Measurements from ENCODE around the gene CCNH. TPM values are rescaled to one million over a fixed set of nuclear protein-coding genes. Genes with fewer than 3 reads are reported as not detected.

Gene CCNH
- total RNA-seq, 1 experiment from 2014 or later, result 38.3 TPM

DNA sequence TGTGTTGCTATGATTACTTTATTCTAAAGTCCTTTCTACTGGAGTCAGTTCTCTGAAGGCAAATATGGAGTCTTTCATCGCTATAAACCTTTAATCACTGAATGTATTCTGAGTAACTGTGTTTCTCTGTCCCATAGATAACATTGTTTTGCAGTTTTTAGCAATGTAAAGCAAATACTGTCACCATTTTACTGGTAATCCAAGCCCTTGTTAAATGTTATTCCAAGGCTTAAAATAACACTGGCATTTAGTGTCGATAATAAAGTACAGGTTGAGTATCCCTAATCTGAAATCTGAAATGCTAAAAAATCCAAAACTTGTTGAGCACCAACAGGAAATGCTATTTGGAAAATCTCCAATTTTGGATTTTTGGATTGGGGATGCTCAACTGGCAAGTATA is 24.6 kb downstream of the CCNH start:
- no peak overlapping the region for H2BK120ac ChIP-seq (ENCODE audit: low read depth, low read length, poor library complexity, severe bottlenecking)
- H4K8ac ChIP-seq (replicated peaks; ENCODE audit: insufficient read length, low read depth, low read length), result no peak overlapping the region
- H2BK15ac ChIP-seq (ENCODE audit: low read depth, low read length), result no peak overlapping the region
- no peak overlapping the region for H3K4ac ChIP-seq (ENCODE audit: low read depth, low read length)
- no peak overlapping the region for H3K23ac ChIP-seq (ENCODE audit: insufficient read length, low read depth, low read length)
- no peak overlapping the region for H4K91ac ChIP-seq (ENCODE audit: insufficient read length, low read depth, low read length)
- H3K4me2 ChIP-seq (ENCODE audit: insufficient read depth, insufficient read length, low read length), result no peak overlapping the region
- H3K27me3 ChIP-seq (ENCODE audit: insufficient read depth, low read length), result no peaks in the 10 kb centered on the region
- no peaks in the 10 kb centered on the region for H3K4me1 Mint-ChIP-seq
- no peaks in the 10 kb centered on the region for H4K20me1 ChIP-seq (ENCODE audit: control insufficient read depth, insufficient read depth, insufficient read length)
- H3K27ac Mint-ChIP-seq, result no peak overlapping the region
- H3K27ac ChIP-seq (ENCODE audit: insufficient read length, low read depth, low read length), result no peak overlapping the region
- no peaks in the 10 kb centered on the region for H3K9me3 Mint-ChIP-seq
- no peaks in the 10 kb centered on the region for H3K79me2 ChIP-seq (ENCODE audit: insufficient read depth, low read length)
- no peak overlapping the region for H3K14ac ChIP-seq (ENCODE audit: insufficient read depth, low read length)
- H3K27me3 Mint-ChIP-seq (ENCODE audit: low read depth), result no peaks in the 10 kb centered on the region
- no peak overlapping the region for H3K56ac ChIP-seq (ENCODE audit: insufficient read length, low read depth, low read length)
- no peak overlapping the region for H3K9ac ChIP-seq (ENCODE audit: extremely low read depth, insufficient read length, low read length)
- no peak overlapping the region for H2BK12ac ChIP-seq (ENCODE audit: insufficient read length, low read depth, low read length)
- H2BK5ac ChIP-seq (ENCODE audit: insufficient read length, low read length), result no peak overlapping the region
- H2AK5ac ChIP-seq (ENCODE audit: insufficient read length, low read length), result no peak overlapping the region
- no peak overlapping the region for H3T11ph ChIP-seq (ENCODE audit: low read length)
- H3K23me2 ChIP-seq (ENCODE audit: insufficient read length, low read depth, low read length, poor library complexity, severe bottlenecking), result no peaks in the 10 kb centered on the region
- H2AFZ ChIP-seq (ENCODE audit: low read length), result no peak overlapping the region
- no CpG with 5 or more reads among the region's 2 CpGs for WGBS (ENCODE audit: extremely low coverage, insufficient read length, low lambda C conversion rate)
- peaks cover 21 to 63% (median 52%) of the 10 kb centered on the region in 3 experiments; a peak in 6 of 7 replicates for H3K36me3 Mint-ChIP-seq (ENCODE audit: insufficient read depth in 1 of 3, low read depth in 3 of 3)
- no peaks in the 10 kb centered on the region for H3K4me1 ChIP-seq (ENCODE audit: insufficient read depth, low read length)
- H3K9me3 ChIP-seq (ENCODE audit: control insufficient read depth, low read depth, low read length), result no peaks in the 10 kb centered on the region
- H3K18ac ChIP-seq (ENCODE audit: insufficient read length, low read depth, low read length), result no peak overlapping the region
- DNase-seq, result no peak
- no peak for TF ChIP-seq CTCF (conservative IDR thresholded peaks at IDR 0.05)
- H4K5ac ChIP-seq (ENCODE audit: insufficient read length, low read depth, low read length), result no peak overlapping the region
- no peak overlapping the region for H2BK20ac ChIP-seq (ENCODE audit: low read depth, low read length, poor library complexity, severe bottlenecking)
- no peaks in the 10 kb centered on the region for H3K79me1 ChIP-seq (ENCODE audit: insufficient read depth, low read depth, low read length, poor library complexity, severe bottlenecking)
- no peak overlapping the region for H3K4me3 Mint-ChIP-seq

Measured in H9 (cell line).